Colonic mucosa (tissue), 4 donors: ENCODE measurements around the gene STARD3. TPM values are rescaled to one million over a fixed set of nuclear protein-coding genes. Genes with fewer than 3 reads are reported as not detected.

Experiments used
- DNase-seq: peaks from one replicate; pipeline ENCODE4 v3.0.0-alpha.2; 2020
- H3K27ac ChIP-seq: fragments of 200-600 bp; one replicate; pipeline ENCODE4 v1.8.0; 2021
- H3K27me3 ChIP-seq: fragments of 200-600 bp; one replicate; pipeline ENCODE4 v1.8.0; 2021
- H3K36me3 ChIP-seq: fragments of 200-600 bp; one replicate; pipeline ENCODE4 v1.8.0; 2021
- H3K4me1 ChIP-seq: fragments of 200-600 bp; one replicate; pipeline ENCODE4 v1.8.0; 2021; ENCODE audit warnings: mild to moderate bottlenecking
- H3K4me3 ChIP-seq: fragments of 200-600 bp; one replicate; pipeline ENCODE4 v1.8.0; 2021
- H3K9ac ChIP-seq, 2 donors: one replicate each; pipeline ENCODE4 v1.7.0; 2013; ENCODE audit warnings: control low read depth in 2 of 2, low read depth in 2 of 2, low read length in 2 of 2
- H3K9me3 ChIP-seq: fragments of 200-600 bp; one replicate; pipeline ENCODE4 v1.8.0; 2021
- CTCF ChIP-seq: fragments of 200-600 bp; IDR thresholded peaks from one replicate; pipeline ENCODE4 v1.8.0; 2022; ENCODE audit warnings: antibody characterized with exemption, mild to moderate bottlenecking
- intact Hi-C: fragments of 100-400 bp; cut with DNase I; formaldehyde crosslinking; loops from one replicate; pipeline ENCODE4 v1.14.1; 2022
- total RNA-seq, 2 donors: library from RNA; stranded (reverse); fragmentation: NEBNext Ultra II Directional in 1 of 2; extraction: Animal tissue kit (Norgen Biotek cat#: 25700) in 1 of 2; gene quantifications; one replicate each; pipeline ENCODE4 v1.2.1, GENCODE V29; 2021
- donor health status: healthy.
- donor health status: DM: no; HTN: no; CAD: no.
- donor health status: DM: no; HTN: no; CAD: no.

The STARD3 gene
- total RNA-seq, 2 donors from 2014 or later, result 30.0 to 41.3 TPM

DNA sequence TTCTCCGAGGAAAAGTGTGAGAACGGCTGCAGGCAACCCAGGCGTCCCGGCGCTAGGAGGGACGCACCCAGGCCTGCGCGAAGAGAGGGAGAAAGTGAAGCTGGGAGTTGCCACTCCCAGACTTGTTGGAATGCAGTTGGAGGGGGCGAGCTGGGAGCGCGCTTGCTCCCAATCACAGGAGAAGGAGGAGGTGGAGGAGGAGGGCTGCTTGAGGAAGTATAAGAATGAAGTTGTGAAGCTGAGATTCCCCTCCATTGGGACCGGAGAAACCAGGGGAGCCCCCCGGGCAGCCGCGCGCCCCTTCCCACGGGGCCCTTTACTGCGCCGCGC, 62.8 kb downstream of the STARD3 start, which contains the start of gene ERBB2:
Gene ERBB2 (plus strand): TSS at position 247 of the 330 bp plus-strand sequence. CDS start 175 bp downstream, outside the sequence.
- H3K9me3 ChIP-seq, result no peaks in the 10 kb centered on the region
- intact Hi-C loops, result no loop called here
- peak within 1 kb of the TSS; percentile 92 to 99 for H3K9ac ChIP-seq
- peak within 1 kb of the TSS; percentile 82 for H3K27ac ChIP-seq
- peak; percentile 90 for DNase-seq
- H3K36me3 ChIP-seq, result no peaks in the 10 kb centered on the region
- peak within 1 kb of the TSS; percentile 72 for H3K4me3 ChIP-seq
- H3K27me3 ChIP-seq, result no peaks in the 10 kb centered on the region
- peaks cover 7% of the 10 kb centered on the region for H3K4me1 ChIP-seq
- no peak for TF ChIP-seq CTCF

GRCh38 chr17:39700148-39700987, 63.4 kb downstream of the STARD3 start:
- intact Hi-C loops, result no loop called here

DNA sequence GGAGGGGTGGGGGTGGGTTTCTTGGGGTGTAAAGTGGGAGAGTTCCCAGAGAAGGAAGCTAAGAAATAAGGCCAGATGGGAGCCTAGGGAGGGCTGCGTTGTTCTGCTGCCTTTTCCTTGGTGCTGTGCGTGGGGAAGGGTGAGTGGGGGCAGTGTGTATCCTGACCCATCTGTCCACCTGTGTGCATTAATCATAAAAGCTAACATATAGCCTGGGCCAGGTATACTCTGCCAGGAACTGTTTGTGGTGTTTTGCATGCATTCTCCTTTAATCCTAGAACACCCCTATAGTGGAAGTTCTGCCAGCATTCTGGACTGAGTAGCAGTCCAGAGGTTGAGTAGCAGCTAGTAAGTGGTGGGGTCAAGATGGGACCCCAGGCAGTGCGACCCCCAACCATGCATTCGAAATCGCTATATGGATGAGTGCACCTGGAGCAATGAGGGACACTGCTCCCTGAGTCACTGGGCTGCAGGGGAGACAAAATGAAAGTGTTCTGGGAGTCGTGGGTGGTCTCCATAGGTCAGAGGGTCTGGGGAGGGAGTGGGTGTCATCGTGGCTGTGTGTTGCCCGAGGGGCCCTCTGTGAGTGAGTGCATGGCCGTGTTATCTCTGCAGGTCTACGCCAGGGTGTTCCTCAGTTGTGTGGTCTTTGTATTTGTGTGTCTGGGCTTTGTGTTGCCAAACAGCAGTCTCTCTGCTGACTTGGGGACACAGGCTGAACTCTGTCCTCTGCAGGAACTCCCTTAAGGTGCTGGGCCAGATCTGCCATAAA, 64.3 kb downstream of the STARD3 start:
- intact Hi-C loops, result no loop called here
- Histone ChIP-seq H3K36me3 (no peaks in the 10 kb centered on the region), H3K27me3 (no peaks in the 10 kb centered on the region), H3K9me3 (no peaks in the 10 kb centered on the region), H3K9ac (peak overlapping the region; percentile 92 to 99), H3K4me3 (peak overlapping the region; percentile 72), H3K4me1 (peaks cover 15% of the 10 kb centered on the region), H3K27ac (peak overlapping the region; percentile 82)
- peak; percentile 90 for DNase-seq
- no peak for TF ChIP-seq CTCF

More at GRCh38 chr17:39700148-39700987, 63.4 kb downstream of the STARD3 start:
- H3K4me3 ChIP-seq, result peak overlapping the region; percentile 72
- no peak for TF ChIP-seq CTCF
- no peaks in the 10 kb centered on the region for H3K27me3 ChIP-seq
- peak overlapping the region; percentile 82 for H3K27ac ChIP-seq
- H3K4me1 ChIP-seq, result peaks cover 12% of the 10 kb centered on the region
- peak overlapping the region; percentile 92 to 99 for H3K9ac ChIP-seq
- H3K36me3 ChIP-seq, result no peaks in the 10 kb centered on the region
- no peak for DNase-seq
- no peaks in the 10 kb centered on the region for H3K9me3 ChIP-seq

DNA sequence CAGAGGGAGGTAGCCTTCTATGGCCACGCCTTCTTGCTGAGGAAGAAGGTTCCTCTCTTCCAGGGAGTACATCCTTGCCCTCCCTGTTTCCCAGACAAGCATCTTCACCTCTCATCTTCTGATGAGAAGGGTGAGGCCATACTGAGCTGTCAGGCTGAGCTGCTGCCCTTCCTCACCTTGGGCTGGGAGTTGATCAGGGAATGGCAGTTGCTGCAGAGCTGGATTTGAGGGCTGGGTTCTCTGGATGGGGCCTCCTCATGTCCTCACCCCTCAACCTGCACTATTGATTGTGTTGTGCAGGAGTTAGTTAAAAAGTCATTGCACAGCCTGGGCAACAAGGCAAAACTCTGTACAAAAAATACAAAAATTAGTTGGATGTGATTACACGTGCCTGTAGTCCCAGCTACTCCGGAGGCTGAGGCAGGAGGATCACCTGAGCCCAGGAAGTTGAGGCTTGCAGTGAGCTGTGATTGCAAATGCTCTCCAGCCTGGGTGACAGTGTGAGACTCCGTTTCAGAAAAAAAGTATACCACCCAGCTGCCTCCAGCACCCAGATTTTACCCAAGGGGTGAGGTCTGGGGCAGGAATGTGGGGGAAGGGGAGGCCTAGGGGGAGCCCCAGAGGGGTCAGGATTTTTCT, 65.0 kb downstream of the STARD3 start:
- DNase-seq, result no peak
- TF ChIP-seq CTCF, result no peak
- no peaks in the 10 kb centered on the region for H3K27me3 ChIP-seq
- no peak overlapping the region for H3K4me3 ChIP-seq
- intact Hi-C loops, result no loop called here
- peak overlapping the region in 1 of 2 donors; percentile 99 for H3K9ac ChIP-seq
- H3K36me3 ChIP-seq, result no peaks in the 10 kb centered on the region
- no peaks in the 10 kb centered on the region for H3K9me3 ChIP-seq
- peaks cover 22% of the 10 kb centered on the region for H3K4me1 ChIP-seq
- peak overlapping the region; percentile 82 for H3K27ac ChIP-seq
